Anterior cingulate cortex (tissue), 58 donors: ENCODE measurements around the gene ZNF516.

Source experiments
- DNase-seq, 58 donors: peaks; one replicate each; lab custom pipeline; 2025; lab: John Stamatoyannopoulos, UW

ZNF516 gene

GRCh38 chr18:76388891-76389423 lies 106.1 kb downstream of the ZNF516 start:
- no peak for DNase-seq

GRCh38 chr18:76388261-76388660 lies 106.8 kb downstream of the ZNF516 start:
- no peak for DNase-seq

- DNase-seq: no peak
Measured at GRCh38 chr18:76387608-76388007, 107.4 kb downstream of the ZNF516 start.

GRCh38 chr18:76386886-76387285 lies 108.2 kb downstream of the ZNF516 start:
- no peak for DNase-seq

GRCh38 chr18:76386071-76386470 lies 109.0 kb downstream of the ZNF516 start:
- DNase-seq: no peak

- DNase-seq: no peak
Measured at GRCh38 chr18:76385681-76385975, 109.4 kb downstream of the ZNF516 start.

GRCh38 chr18:76384861-76385680 lies 110.0 kb downstream of the ZNF516 start:
- DNase-seq: no peak

- no peak for DNase-seq
Measured at GRCh38 chr18:76384114-76384790, 110.8 kb downstream of the ZNF516 start.

- no peak for DNase-seq
Measured at GRCh38 chr18:76383636-76384035, 111.4 kb downstream of the ZNF516 start.

GRCh38 chr18:76382275-76382674 lies 112.8 kb downstream of the ZNF516 start:
- no peak for DNase-seq

GRCh38 chr18:76380791-76381405 lies 114.1 kb downstream of the ZNF516 start:
- DNase-seq: no peak

- DNase-seq: no peak
Measured at GRCh38 chr18:76380127-76380729, 114.8 kb downstream of the ZNF516 start.

- no peak for DNase-seq
Measured at GRCh38 chr18:76379226-76380126, 115.6 kb downstream of the ZNF516 start.

- DNase-seq: no peak
Measured at GRCh38 chr18:76378526-76379215, 116.4 kb downstream of the ZNF516 start.

- no peak for DNase-seq
Measured at GRCh38 chr18:76377359-76377756, 117.7 kb downstream of the ZNF516 start.

- DNase-seq: peak in 1 of 58 donors; percentile 40
Measured at GRCh38 chr18:76376668-76377358, 118.2 kb downstream of the ZNF516 start.

- DNase-seq: no peak
Measured at GRCh38 chr18:76376225-76376624, 118.8 kb downstream of the ZNF516 start.
